MM.1S (cell line): ENCODE results near the gene EPN3.

ENCODE experiments used
- CTCF ChIP-seq: fragments of 300-600 bp; sonication (generic); IDR thresholded peaks from 2 replicates; pipeline ENCODE4 v1.5.1; 2016; ENCODE audit warnings: antibody characterized with exemption, low read length, mixed read lengths
- EZH2 ChIP-seq: fragments of 300-600 bp; sonication (generic); optimal IDR thresholded peaks from 2 replicates; pipeline ENCODE3; 2017; ENCODE audit warnings: low read depth, mild to moderate bottlenecking, antibody characterized with exemption, low read length, mixed read lengths
- EZH2phosphoT487 ChIP-seq: fragments of 300-600 bp; sonication (generic); IDR thresholded peaks from 2 replicates; pipeline ENCODE4 v1.6.1; 2018; ENCODE audit warnings: antibody characterized with exemption, low read length

DNA sequence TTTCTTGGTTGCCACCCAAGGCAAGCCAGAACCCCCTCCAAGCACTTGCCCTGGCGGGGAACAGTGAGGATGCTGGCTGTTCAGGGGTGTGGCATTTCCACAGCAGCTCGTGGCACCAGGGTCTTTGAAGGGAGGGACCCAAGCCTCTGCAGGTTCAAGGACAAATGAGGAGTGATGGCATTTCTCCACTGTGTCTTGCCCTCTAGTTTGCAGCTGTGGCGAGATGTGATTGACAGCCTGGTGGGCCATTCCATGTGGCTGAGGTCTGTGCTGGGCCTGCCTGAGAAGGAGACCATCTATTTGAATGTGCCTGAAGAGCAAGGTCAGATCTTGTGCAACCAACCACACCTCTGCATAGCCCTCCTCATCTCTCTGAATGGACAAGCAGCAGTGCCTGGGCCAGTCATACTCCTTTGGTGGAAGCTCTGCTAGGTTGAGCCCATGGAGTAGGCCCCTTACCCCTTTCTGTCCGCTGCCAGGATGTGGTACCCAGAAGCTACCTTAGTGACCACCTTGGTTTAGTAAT, 4.5 kb upstream of the EPN3 start:
- TF ChIP-seq CTCF = no peak
- TF ChIP-seq EZH2 = no peak
- no peak for TF ChIP-seq EZH2phosphoT487
